Panc1 (cell line): ENCODE results near the gene DDX52. TPM values are rescaled to one million over a fixed set of nuclear protein-coding genes. Genes with fewer than 3 reads are reported as not detected.

Source experiments
- ATAC-seq: fragments of 200-7000 bp; cut with Tn5 transposase; 2 replicates; pipeline ENCODE4 v1.9.1; 2020; ENCODE audit warnings: mild to moderate bottlenecking, moderate library complexity
- BruUV-seq: library from RNA; stranded (reverse); fragments of 400-500 nt; replicated peaks from 2 replicates; lab custom pipeline; 2021; lab: Mats Ljungman, UMichigan
- CTCF ChIA-PET: fragments of 300-600 bp; sonication (Branson Sonifier 250); formaldehyde crosslinking; loops from one replicate; lab custom pipeline; 2022; ENCODE audit warnings: antibody characterized with exemption; lab: Charles Lee
- POLR2A ChIA-PET: fragments of 300-600 bp; sonication (Branson Sonifier 250); formaldehyde crosslinking; loops from one replicate; lab custom pipeline; 2022; ENCODE audit warnings: antibody characterized with exemption; lab: Charles Lee
- DNase-seq: peaks from one replicate; pipeline ENCODE4 v3.0.0-alpha.2; 2010; ENCODE audit warnings: low read depth, low spot score
- H3K27ac ChIP-seq: 2 replicates; pipeline ENCODE4 v1.5.1; 2011; ENCODE audit warnings: mild to moderate bottlenecking, low read length, inconsistent platforms
- H3K27me3 ChIP-seq: fragments of 200-500 bp; sonication (Bioruptor generic); 2 replicates; pipeline ENCODE4 v1.6.0; 2014; ENCODE audit warnings: low read length, inconsistent platforms; ENCODE audit not compliant: control insufficient read depth, insufficient read depth
- H3K36me3 ChIP-seq: fragments of 200-500 bp; sonication (Bioruptor generic); 2 replicates; pipeline ENCODE4 v1.5.1; 2014; ENCODE audit warnings: inconsistent platforms, mild to moderate bottlenecking, low read length, moderate library complexity; ENCODE audit not compliant: control insufficient read depth, insufficient read depth
- H3K4me1 ChIP-seq: 2 replicates; pipeline ENCODE4 v1.5.1; 2011; ENCODE audit warnings: inconsistent platforms, mild to moderate bottlenecking, low read length, moderate library complexity; ENCODE audit not compliant: control insufficient read depth, insufficient read depth
- H3K4me3 ChIP-seq, 2 experiments: 2 replicates each; pipeline ENCODE4 v1.5.1; 2011 to 2012; ENCODE audit warnings: low read depth in 2 of 2, low read length in 2 of 2, mild to moderate bottlenecking in 2 of 2, inconsistent platforms in 1 of 2, moderate library complexity in 1 of 2
- H3K9me3 ChIP-seq: fragments of 200-500 bp; sonication (Bioruptor generic); 2 replicates; pipeline ENCODE4 v1.5.1; 2014; ENCODE audit warnings: low read depth, mild to moderate bottlenecking, inconsistent platforms, low read length, moderate library complexity; ENCODE audit not compliant: control insufficient read depth, insufficient read depth
- POLR2AphosphoS5 ChIP-seq: IDR thresholded peaks from 2 replicates; pipeline ENCODE4 v1.6.1; 2012; ENCODE audit warnings: mild to moderate bottlenecking, low read depth, low read length, moderate library complexity
- SIN3A ChIP-seq: IDR thresholded peaks from 2 replicates; pipeline ENCODE4 v1.6.1; 2012; ENCODE audit warnings: low read depth, mild to moderate bottlenecking, low read length, moderate library complexity, borderline replicate concordance; ENCODE audit not compliant: insufficient read depth
- in situ Hi-C: cut with HindIII; loops from 2 replicates; pipeline ENCODE4 v1.10.0; 2016; ENCODE audit warnings: low sequenced_read_pairs, low pct_unique_long_range_greater_than_20kb
- intact Hi-C: fragments of 100-400 bp; cut with micrococcal nuclease; formaldehyde crosslinking; loops from one replicate; pipeline ENCODE4 v1.10.0; 2022; ENCODE audit not compliant: unreplicated experiment
- microRNA-seq: library from miRNA; unstranded; fragments of <30 nt; microRNA quantifications from one replicate; pipeline ENCODE4 v1.1.0, GENCODE V29; 2020; ENCODE audit not compliant: unreplicated experiment
- total RNA-seq: library from RNA; stranded (reverse); gene quantifications from one replicate; pipeline ENCODE4 v1.2.1, GENCODE V29; 2021; ENCODE audit not compliant: unreplicated experiment
- TF ChIP-seq, protein P1 (sequence below): fragments of 450-650 bp; IDR thresholded peaks from 2 replicates; pipeline ENCODE4 v1.5.1; 2017; ENCODE audit warnings: mild to moderate bottlenecking
- TF ChIP-seq, protein P2 (sequence below), 2 experiments: IDR thresholded peaks; 2 replicates each; pipeline ENCODE4 v1.6.1; 2011 to 2012; ENCODE audit warnings: low read depth in 2 of 2, control low read depth in 1 of 2, low read length in 1 of 2, mild to moderate bottlenecking in 1 of 2, moderate library complexity in 1 of 2; ENCODE audit not compliant: insufficient read depth in 1 of 2

The DDX52 gene
- total RNA-seq, 1 experiment from 2014 or later: 16.5 TPM

DNA sequence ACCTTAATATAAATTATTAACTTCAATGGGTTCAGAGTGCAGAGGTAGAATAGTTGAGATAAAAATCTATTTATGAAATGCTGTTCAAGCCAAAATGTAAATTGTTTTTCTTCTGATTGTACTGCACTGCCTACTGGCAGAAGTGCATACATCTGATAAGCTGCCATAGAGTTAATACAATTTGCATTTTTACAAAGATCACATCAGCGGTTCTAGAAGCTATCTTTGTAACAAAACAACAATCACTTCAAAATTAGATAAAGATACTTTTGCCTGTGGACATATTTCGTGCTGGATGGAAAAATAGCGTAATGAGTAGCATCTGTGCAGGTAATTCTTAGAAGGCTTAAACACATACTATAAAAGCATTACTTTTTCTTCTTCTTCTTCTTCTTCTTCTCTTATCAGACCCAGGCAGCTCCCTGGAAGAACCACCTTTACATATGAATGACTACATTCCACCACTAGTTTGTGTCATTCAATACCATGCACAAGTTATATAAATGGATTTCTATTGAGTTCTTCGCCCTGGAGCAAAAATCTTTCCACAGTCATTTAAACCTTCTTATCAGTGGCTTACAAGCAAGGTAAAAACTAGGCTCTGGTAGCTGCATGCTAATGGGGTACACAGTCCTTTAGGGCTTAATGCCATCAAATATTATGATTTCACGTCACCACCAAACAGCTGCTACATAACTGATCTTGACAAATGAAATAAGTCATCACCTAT lies 81.1 kb downstream of the DDX52 start:
- TF ChIP-seq SIN3A: no peak
- TF ChIP-seq, protein P1, sequence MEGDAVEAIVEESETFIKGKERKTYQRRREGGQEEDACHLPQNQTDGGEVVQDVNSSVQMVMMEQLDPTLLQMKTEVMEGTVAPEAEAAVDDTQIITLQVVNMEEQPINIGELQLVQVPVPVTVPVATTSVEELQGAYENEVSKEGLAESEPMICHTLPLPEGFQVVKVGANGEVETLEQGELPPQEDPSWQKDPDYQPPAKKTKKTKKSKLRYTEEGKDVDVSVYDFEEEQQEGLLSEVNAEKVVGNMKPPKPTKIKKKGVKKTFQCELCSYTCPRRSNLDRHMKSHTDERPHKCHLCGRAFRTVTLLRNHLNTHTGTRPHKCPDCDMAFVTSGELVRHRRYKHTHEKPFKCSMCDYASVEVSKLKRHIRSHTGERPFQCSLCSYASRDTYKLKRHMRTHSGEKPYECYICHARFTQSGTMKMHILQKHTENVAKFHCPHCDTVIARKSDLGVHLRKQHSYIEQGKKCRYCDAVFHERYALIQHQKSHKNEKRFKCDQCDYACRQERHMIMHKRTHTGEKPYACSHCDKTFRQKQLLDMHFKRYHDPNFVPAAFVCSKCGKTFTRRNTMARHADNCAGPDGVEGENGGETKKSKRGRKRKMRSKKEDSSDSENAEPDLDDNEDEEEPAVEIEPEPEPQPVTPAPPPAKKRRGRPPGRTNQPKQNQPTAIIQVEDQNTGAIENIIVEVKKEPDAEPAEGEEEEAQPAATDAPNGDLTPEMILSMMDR: no peak
- TF ChIP-seq POLR2AphosphoS5: no peak
- TF ChIP-seq, protein P2, sequence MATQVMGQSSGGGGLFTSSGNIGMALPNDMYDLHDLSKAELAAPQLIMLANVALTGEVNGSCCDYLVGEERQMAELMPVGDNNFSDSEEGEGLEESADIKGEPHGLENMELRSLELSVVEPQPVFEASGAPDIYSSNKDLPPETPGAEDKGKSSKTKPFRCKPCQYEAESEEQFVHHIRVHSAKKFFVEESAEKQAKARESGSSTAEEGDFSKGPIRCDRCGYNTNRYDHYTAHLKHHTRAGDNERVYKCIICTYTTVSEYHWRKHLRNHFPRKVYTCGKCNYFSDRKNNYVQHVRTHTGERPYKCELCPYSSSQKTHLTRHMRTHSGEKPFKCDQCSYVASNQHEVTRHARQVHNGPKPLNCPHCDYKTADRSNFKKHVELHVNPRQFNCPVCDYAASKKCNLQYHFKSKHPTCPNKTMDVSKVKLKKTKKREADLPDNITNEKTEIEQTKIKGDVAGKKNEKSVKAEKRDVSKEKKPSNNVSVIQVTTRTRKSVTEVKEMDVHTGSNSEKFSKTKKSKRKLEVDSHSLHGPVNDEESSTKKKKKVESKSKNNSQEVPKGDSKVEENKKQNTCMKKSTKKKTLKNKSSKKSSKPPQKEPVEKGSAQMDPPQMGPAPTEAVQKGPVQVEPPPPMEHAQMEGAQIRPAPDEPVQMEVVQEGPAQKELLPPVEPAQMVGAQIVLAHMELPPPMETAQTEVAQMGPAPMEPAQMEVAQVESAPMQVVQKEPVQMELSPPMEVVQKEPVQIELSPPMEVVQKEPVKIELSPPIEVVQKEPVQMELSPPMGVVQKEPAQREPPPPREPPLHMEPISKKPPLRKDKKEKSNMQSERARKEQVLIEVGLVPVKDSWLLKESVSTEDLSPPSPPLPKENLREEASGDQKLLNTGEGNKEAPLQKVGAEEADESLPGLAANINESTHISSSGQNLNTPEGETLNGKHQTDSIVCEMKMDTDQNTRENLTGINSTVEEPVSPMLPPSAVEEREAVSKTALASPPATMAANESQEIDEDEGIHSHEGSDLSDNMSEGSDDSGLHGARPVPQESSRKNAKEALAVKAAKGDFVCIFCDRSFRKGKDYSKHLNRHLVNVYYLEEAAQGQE (IDR thresholded peaks at IDR 0.05; ENCODE audit: insufficient read depth in 1 of 2, low read depth in 2 of 2, low read length in 1 of 2): no peak
- H3K27me3 ChIP-seq: no peaks in the 10 kb centered on the region
- ChIA-PET POLR2A (no interaction called here), CTCF (no interaction called here)
- no peak overlapping the region for H3K27ac ChIP-seq
- H3K4me1 ChIP-seq: no peaks in the 10 kb centered on the region
- H3K9me3 ChIP-seq: no peaks in the 10 kb centered on the region
- H3K4me3 ChIP-seq: no peak overlapping the region
- in situ Hi-C loops (no loop called here), intact Hi-C loops (loop anchor here (10.0 kb wide), 1 partner anchor 57 kb away; no protein-coding TSS in a partner anchor)
- BruUV-seq: no TSS peak
- ATAC-seq: no peak
- no peak for DNase-seq
- peaks cover 10% of the 10 kb centered on the region for H3K36me3 ChIP-seq

Small RNAs within 50 kb of the gene (microRNA-seq; reads per million reads assigned to microRNA genes)
- gene MIR378J: not detected

Other genes with a start within 250 kb of the DDX52 start
- 131 TPM for gene ACACA, start 236.6 kb downstream of the DDX52 start, total RNA-seq
- gene TADA2A, start 236.6 kb downstream of the DDX52 start, total RNA-seq: 11.4 TPM
- gene DUSP14, start 153.6 kb downstream of the DDX52 start, total RNA-seq: 23.1 TPM
- gene SYNRG, start 34.0 kb downstream of the DDX52 start, total RNA-seq: 30.8 TPM
- not detected for gene HNF1B, start 101.6 kb upstream of the DDX52 start, total RNA-seq